ENCODE measurements around the gene SDE2.
"Not testable (repeated sequence)": the region's sequence is repeated elsewhere in the genome, so short reads cannot be mapped to it uniquely, and the experiment has no call there.

SDE2 gene

GRCh38 chr1:225949041-225949440 lies 50.1 kb downstream of the SDE2 start:
- peak in 2 of 10 donors; percentile 5 to 36 for DNase-seq
- intact Hi-C loops (cut with DNase I): no loop called here

GRCh38 chr1:225946803-225947202 lies 52.3 kb downstream of the SDE2 start:
- intact Hi-C loops (cut with DNase I): no loop called here
- no peak for DNase-seq

- DNase-seq: peak in 2 of 10 donors; percentile 22 to 34
- intact Hi-C loops (cut with DNase I): no loop called here
Observed at GRCh38 chr1:225946082-225946620, 53.0 kb downstream of the SDE2 start.

- peak in 2 of 10 donors; percentile 12 to 34 for DNase-seq
- intact Hi-C loops (cut with DNase I): no loop called here
Observed at GRCh38 chr1:225945564-225945963, 53.6 kb downstream of the SDE2 start.

- peak in 2 of 10 donors; percentile 19 to 29 for DNase-seq
- intact Hi-C loops (cut with DNase I): no loop called here
Observed at GRCh38 chr1:225944951-225945350, 54.2 kb downstream of the SDE2 start.

- intact Hi-C loops (cut with DNase I): no loop called here
- peak in 2 of 10 donors; percentile 22 to 26 for DNase-seq
Observed at GRCh38 chr1:225944387-225944786, 54.8 kb downstream of the SDE2 start.

- intact Hi-C loops (cut with DNase I): no loop called here
- DNase-seq: peak in 1 of 10 donors; percentile 1
Observed at GRCh38 chr1:225943582-225943981, 55.6 kb downstream of the SDE2 start.

GRCh38 chr1:225942574-225942973 lies 56.6 kb downstream of the SDE2 start:
- intact Hi-C loops (cut with DNase I): no loop called here
- DNase-seq: peak in 1 of 10 donors; percentile 21

GRCh38 chr1:225941942-225942222 lies 57.3 kb downstream of the SDE2 start:
- intact Hi-C loops (cut with DNase I): no loop called here
- DNase-seq: peak in 1 of 10 donors; percentile 19

GRCh38 chr1:225941187-225941941 lies 57.8 kb downstream of the SDE2 start, which contains the start of gene LEFTY2:
LEFTY2 (minus strand) TSS chr1:225941220; CDS start chr1:225941140, 80 bp downstream.
- intact Hi-C loops (cut with DNase I): no loop called here
- peak in 2 of 10 donors; percentile 42 to 71 for DNase-seq

GRCh38 chr1:225940385-225941151 lies 58.6 kb downstream of the SDE2 start:
- intact Hi-C loops (cut with DNase I): no loop called here
- DNase-seq: peak in 2 of 10 donors; percentile 81 to 85

GRCh38 chr1:225939939-225940310 lies 59.2 kb downstream of the SDE2 start:
- DNase-seq: peak in 2 of 10 donors; percentile 70 to 72
- intact Hi-C loops (cut with DNase I): not testable (repeated sequence)

- peak in 2 of 10 donors; percentile 60 to 75 for DNase-seq
- intact Hi-C loops (cut with DNase I): not testable (repeated sequence)
Observed at GRCh38 chr1:225939097-225939938, 59.8 kb downstream of the SDE2 start.

GRCh38 chr1:225937048-225937968 lies 61.8 kb downstream of the SDE2 start:
- DNase-seq: peak in 2 of 10 donors; percentile 13 to 61

GRCh38 chr1:225936523-225936922 lies 62.6 kb downstream of the SDE2 start:
- DNase-seq: peak in 2 of 10 donors; percentile 11 to 18
- intact Hi-C loops (cut with DNase I): no loop called here

More at GRCh38 chr1:225937048-225937968, 61.8 kb downstream of the SDE2 start:
- intact Hi-C loops (cut with DNase I): no loop called here

- peak in 2 of 10 donors; percentile 7 to 18 for DNase-seq
- intact Hi-C loops (cut with DNase I): not testable (repeated sequence)
Observed at GRCh38 chr1:225936086-225936485, 63.1 kb downstream of the SDE2 start.

- intact Hi-C loops (cut with DNase I): no loop called here
- DNase-seq: peak in 1 of 10 donors; percentile 57
Observed at GRCh38 chr1:225934711-225935110, 64.4 kb downstream of the SDE2 start.

- no peak for DNase-seq
- intact Hi-C loops (cut with DNase I): no loop called here
Observed at GRCh38 chr1:225933072-225933471, 66.1 kb downstream of the SDE2 start.

Data from posterior cingulate gyrus (tissue), 11 donors.